SU-DHL-6 (cell line): ENCODE measurements around the gene MFAP3L.

ENCODE experiments used
- H2AFZ ChIP-seq: fragments of 200-600 bp; sonication (generic); 2 replicates; pipeline ENCODE4 v1.6.1; 2014; ENCODE audit warnings: low read depth, mild to moderate bottlenecking, moderate library complexity, mixed read lengths, antibody characterized with exemption, low read length; ENCODE audit not compliant: severe bottlenecking
- H3F3A ChIP-seq: fragments of 200-600 bp; shearing (Covaris generic); 2 replicates; pipeline ENCODE4 v1.6.0; 2016; ENCODE audit warnings: antibody characterized with exemption, mild to moderate bottlenecking; ENCODE audit not compliant: insufficient read depth
- H3K27ac ChIP-seq: fragments of 200-600 bp; sonication (generic); 2 replicates; pipeline ENCODE4 v1.5.1; 2016; ENCODE audit warnings: low read depth, mild to moderate bottlenecking, low read length, moderate library complexity, mixed read lengths
- H3K27me3 ChIP-seq: fragments of 200-600 bp; sonication (generic), shearing (Covaris generic); 2 replicates; pipeline ENCODE4 v1.6.0; 2014; ENCODE audit warnings: mild to moderate bottlenecking, low read length
- H3K36me3 ChIP-seq: fragments of 200-600 bp; sonication (generic); 2 replicates; pipeline ENCODE4 v1.6.1; 2014; ENCODE audit warnings: mild to moderate bottlenecking, low read length, mixed read lengths
- H3K4me2 ChIP-seq: fragments of 300-600, 200-600 bp; shearing (Covaris generic), sonication (generic); 2 replicates; pipeline ENCODE4 v1.6.0; 2014; ENCODE audit warnings: low read length, low read depth, mild to moderate bottlenecking; ENCODE audit not compliant: poor library complexity, severe bottlenecking
- H3K4me3 ChIP-seq: fragments of 200-600 bp; sonication (generic); 2 replicates; pipeline ENCODE4 v1.5.1; 2014; ENCODE audit warnings: antibody characterized with exemption, low read length, mild to moderate bottlenecking, mixed read lengths; ENCODE audit not compliant: insufficient read depth, poor library complexity, severe bottlenecking
- H3K79me2 ChIP-seq: fragments of 200-600 bp; sonication (generic); 2 replicates; pipeline ENCODE4 v1.6.1; 2014; ENCODE audit warnings: mild to moderate bottlenecking, low read length, moderate library complexity; ENCODE audit not compliant: insufficient read depth
- H3K9ac ChIP-seq: fragments of 200-600 bp; sonication (generic); 2 replicates; pipeline ENCODE4 v1.7.0; 2014; ENCODE audit warnings: mild to moderate bottlenecking, low read length
- H3K9me2 ChIP-seq: fragments of 200-600 bp; sonication (generic); replicated peaks from 2 replicates; pipeline ENCODE4 v1.6.1; 2014; ENCODE audit warnings: low read length; ENCODE audit not compliant: insufficient read depth
- H3K9me3 ChIP-seq: fragments of 200-600 bp; sonication (generic); 2 replicates; pipeline ENCODE4 v1.6.1; 2014; ENCODE audit warnings: low read length, mixed read lengths; ENCODE audit not compliant: insufficient read depth
- H4K20me1 ChIP-seq: fragments of 200-600 bp; sonication (generic); 2 replicates; pipeline ENCODE4 v1.6.1; 2014; ENCODE audit warnings: low read depth, mild to moderate bottlenecking, antibody characterized with exemption, low read length, moderate library complexity, mixed read lengths
- EZH2phosphoT487 ChIP-seq: fragments of 200-600 bp; sonication (generic), shearing (Covaris generic); conservative IDR thresholded peaks from 2 replicates; pipeline ENCODE4 v1.6.1; 2018; ENCODE audit warnings: mild to moderate bottlenecking, antibody characterized with exemption, low read length, moderate library complexity, mixed read lengths
- TF ChIP-seq, protein P1 (sequence below): fragments of 200-600 bp; sonication (generic); IDR thresholded peaks from one replicate; pipeline ENCODE4 v1.5.1; 2017; ENCODE audit warnings: antibody characterized with exemption, mild to moderate bottlenecking, low read length, moderate library complexity; ENCODE audit not compliant: insufficient read depth, poor library complexity, severe bottlenecking

The MFAP3L gene

DNA sequence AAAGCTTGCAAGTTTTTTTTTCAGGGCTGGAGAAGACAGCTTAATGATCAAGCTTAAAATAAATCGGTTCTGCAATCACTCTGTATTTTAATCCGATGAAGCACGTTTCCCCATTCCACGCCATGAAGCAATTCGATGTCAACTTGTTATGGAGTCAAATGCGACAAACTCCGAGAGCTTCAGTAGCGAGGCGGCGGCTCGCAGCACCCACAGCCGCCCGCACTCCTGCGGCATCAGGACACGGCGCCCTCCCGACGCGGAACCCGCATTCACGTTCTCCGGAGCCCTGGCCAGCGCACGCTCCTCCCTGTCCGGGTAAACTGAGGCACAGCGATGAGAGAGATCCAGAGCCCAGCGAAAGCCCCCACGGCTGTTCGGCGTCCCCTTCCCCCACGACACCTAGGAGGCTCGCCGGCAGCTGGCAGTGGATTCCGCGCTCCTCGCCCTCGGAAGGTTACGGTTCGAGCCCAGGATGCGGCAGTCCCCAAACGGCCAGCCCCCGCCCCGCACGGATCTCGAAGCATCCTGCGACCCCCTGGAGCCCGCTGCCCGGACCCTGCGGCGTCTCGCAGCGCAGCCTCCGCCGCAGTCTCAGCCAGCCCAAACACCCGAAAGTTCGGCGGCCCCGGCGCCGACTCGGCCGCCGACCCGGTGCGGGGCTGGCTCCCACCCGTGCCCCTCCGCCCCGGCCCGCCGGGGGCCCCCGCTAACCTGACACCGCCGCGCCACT, 507 bp downstream of the MFAP3L start:
- Histone ChIP-seq H3K9me3 (no peaks in the 10 kb centered on the region), H4K20me1 (no peaks in the 10 kb centered on the region), H3K9me2 (no peaks in the 10 kb centered on the region), H3K27ac (no peak overlapping the region), H3K36me3 (no peaks in the 10 kb centered on the region), H3K4me2 (no peak overlapping the region), H3K27me3 (no peaks in the 10 kb centered on the region), H2AFZ (no peak overlapping the region), H3F3A (no peaks in the 10 kb centered on the region), H3K9ac (no peak overlapping the region), H3K4me3 (no peak overlapping the region), H3K79me2 (no peaks in the 10 kb centered on the region)
- TF ChIP-seq EZH2phosphoT487 = no peak
- TF ChIP-seq, protein P1, sequence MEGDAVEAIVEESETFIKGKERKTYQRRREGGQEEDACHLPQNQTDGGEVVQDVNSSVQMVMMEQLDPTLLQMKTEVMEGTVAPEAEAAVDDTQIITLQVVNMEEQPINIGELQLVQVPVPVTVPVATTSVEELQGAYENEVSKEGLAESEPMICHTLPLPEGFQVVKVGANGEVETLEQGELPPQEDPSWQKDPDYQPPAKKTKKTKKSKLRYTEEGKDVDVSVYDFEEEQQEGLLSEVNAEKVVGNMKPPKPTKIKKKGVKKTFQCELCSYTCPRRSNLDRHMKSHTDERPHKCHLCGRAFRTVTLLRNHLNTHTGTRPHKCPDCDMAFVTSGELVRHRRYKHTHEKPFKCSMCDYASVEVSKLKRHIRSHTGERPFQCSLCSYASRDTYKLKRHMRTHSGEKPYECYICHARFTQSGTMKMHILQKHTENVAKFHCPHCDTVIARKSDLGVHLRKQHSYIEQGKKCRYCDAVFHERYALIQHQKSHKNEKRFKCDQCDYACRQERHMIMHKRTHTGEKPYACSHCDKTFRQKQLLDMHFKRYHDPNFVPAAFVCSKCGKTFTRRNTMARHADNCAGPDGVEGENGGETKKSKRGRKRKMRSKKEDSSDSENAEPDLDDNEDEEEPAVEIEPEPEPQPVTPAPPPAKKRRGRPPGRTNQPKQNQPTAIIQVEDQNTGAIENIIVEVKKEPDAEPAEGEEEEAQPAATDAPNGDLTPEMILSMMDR = no peak

DNA sequence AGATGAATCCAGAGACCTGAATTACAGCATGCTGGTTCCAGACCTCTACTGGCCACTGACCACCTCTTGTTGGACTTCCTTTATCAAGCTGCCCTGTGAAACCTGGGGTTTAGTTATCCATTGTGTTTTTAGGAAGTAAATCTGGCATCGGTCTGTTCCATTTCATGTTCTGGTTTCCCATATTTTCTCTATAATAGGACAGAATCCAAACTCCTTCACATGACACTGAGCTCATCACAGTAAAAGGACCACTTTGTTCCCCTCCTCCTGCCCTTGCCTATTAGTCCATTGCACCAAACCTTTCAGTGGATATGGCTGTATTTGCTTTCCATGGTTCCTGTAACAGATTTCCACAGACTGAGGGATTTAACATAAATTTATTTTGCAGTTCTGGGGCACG, 4.0 kb downstream of the MFAP3L start:
- no peaks in the 10 kb centered on the region for H3F3A ChIP-seq
- H3K9me3 ChIP-seq = no peaks in the 10 kb centered on the region
- TF ChIP-seq, protein P1 = no peak
- no peak for TF ChIP-seq EZH2phosphoT487
- no peak overlapping the region for H3K9ac ChIP-seq
- H3K36me3 ChIP-seq = no peaks in the 10 kb centered on the region
- no peaks in the 10 kb centered on the region for H3K79me2 ChIP-seq
- no peaks in the 10 kb centered on the region for H4K20me1 ChIP-seq
- no peaks in the 10 kb centered on the region for H3K9me2 ChIP-seq
- no peaks in the 10 kb centered on the region for H3K27me3 ChIP-seq
- H3K4me3 ChIP-seq = no peak overlapping the region
- no peak overlapping the region for H3K27ac ChIP-seq
- H3K4me2 ChIP-seq = no peak overlapping the region
- H2AFZ ChIP-seq = no peak overlapping the region

DNA sequence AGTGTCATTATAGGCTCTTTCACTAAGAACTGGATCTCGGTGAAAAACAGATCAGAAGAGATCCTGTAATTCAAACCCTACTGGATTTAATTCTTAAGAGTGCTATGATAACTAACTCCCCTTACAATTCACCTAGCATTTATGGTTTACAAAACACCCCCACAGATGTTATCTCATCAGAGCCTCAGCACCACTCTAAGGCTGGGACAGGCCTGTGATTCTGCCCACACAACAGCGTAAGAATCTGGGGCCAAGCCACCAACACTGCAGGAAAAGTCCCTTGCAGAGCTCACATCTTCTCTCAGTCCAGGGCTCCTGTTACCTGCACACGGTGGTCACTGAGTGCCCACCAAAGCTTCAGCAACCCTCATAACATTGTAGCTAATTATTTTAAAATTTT, 8.9 kb downstream of the MFAP3L start:
- no peak overlapping the region for H3K4me2 ChIP-seq

More for the DNA sequence above, 8.9 kb downstream of the MFAP3L start:
- Histone ChIP-seq H3K9me2 (no peaks in the 10 kb centered on the region), H3K79me2 (no peaks in the 10 kb centered on the region), H3K9ac (no peak overlapping the region), H3K9me3 (no peaks in the 10 kb centered on the region), H3K36me3 (no peaks in the 10 kb centered on the region), H3K4me3 (no peak overlapping the region), H4K20me1 (no peaks in the 10 kb centered on the region), H3K27me3 (no peaks in the 10 kb centered on the region), H3K27ac (no peak overlapping the region), H2AFZ (no peak overlapping the region), H3F3A (no peaks in the 10 kb centered on the region)
- TF ChIP-seq, protein P1 = no peak
- no peak for TF ChIP-seq EZH2phosphoT487
